Fibroblast of lung (primary cell): ENCODE data around the gene MACROD2. TPM values are rescaled to one million over a fixed set of nuclear protein-coding genes. Genes with fewer than 3 reads are reported as not detected.
A peak's percentile ranks its signal among the peaks of the same experiment; 100 is the strongest.

Experiments
- DNase-seq, 2 donors: peaks; one replicate each; pipeline versions ENCODE4 v3.0.0 to v3.0.0-alpha.2; 2010; ENCODE audit warnings: low read depth in 2 of 2
- H2AFZ ChIP-seq: 2 replicates; pipeline ENCODE4 v1.5.1; 2012; ENCODE audit warnings: low read length, control low read depth, inconsistent platforms
- H3K27ac ChIP-seq: 2 replicates; pipeline ENCODE4 v1.5.1; 2011; ENCODE audit warnings: low read length, control low read depth; ENCODE audit not compliant: insufficient read depth
- H3K27me3 ChIP-seq: 2 replicates; pipeline ENCODE4 v1.5.1; 2011; ENCODE audit warnings: mild to moderate bottlenecking, low read length; ENCODE audit not compliant: control insufficient read depth, insufficient read depth
- H3K36me3 ChIP-seq: 2 replicates; pipeline ENCODE4 v1.5.1; 2011; ENCODE audit warnings: low read length; ENCODE audit not compliant: control insufficient read depth, insufficient read depth
- H3K4me1 ChIP-seq: 2 replicates; pipeline ENCODE4 v1.5.1; 2011; ENCODE audit warnings: low read length; ENCODE audit not compliant: control insufficient read depth, insufficient read depth; ENCODE audit errors: extremely low read depth
- H3K4me2 ChIP-seq: 2 replicates; pipeline ENCODE4 v1.5.1; 2011; ENCODE audit warnings: low read length, control low read depth; ENCODE audit not compliant: insufficient read depth; ENCODE audit errors: extremely low read depth
- H3K4me3 ChIP-seq, 4 experiments: fragments of 200-600 bp in 1 of 4; sonication (generic) in 1 of 4; replicated peaks in 1 of 4; 2 replicates each; pipeline ENCODE4 v1.5.1; 2011 to 2016; ENCODE audit warnings: low read length in 4 of 4, low read depth in 3 of 4, mild to moderate bottlenecking in 3 of 4, control low read depth in 2 of 4, inconsistent platforms in 1 of 4, mixed read lengths in 1 of 4; ENCODE audit not compliant: insufficient read depth in 1 of 4; ENCODE audit errors: control extremely low read depth in 1 of 4
- H3K79me2 ChIP-seq: 2 replicates; pipeline ENCODE4 v1.5.1; 2012; ENCODE audit warnings: mild to moderate bottlenecking, low read length, inconsistent platforms; ENCODE audit not compliant: control insufficient read depth, insufficient read depth
- H3K9ac ChIP-seq: 2 replicates; pipeline ENCODE4 v1.5.1; 2011; ENCODE audit warnings: mild to moderate bottlenecking, low read length, control low read depth; ENCODE audit not compliant: insufficient read depth
- H3K9me3 ChIP-seq: 2 replicates; pipeline ENCODE4 v1.5.1; 2012; ENCODE audit warnings: low read depth, low read length; ENCODE audit not compliant: control insufficient read depth, insufficient read depth
- H4K20me1 ChIP-seq: 2 replicates; pipeline ENCODE4 v1.5.1; 2011; ENCODE audit warnings: low read length; ENCODE audit not compliant: control insufficient read depth, insufficient read depth; ENCODE audit errors: extremely low read depth
- CTCF ChIP-seq, 2 donors: IDR thresholded peaks in 1 of 2; conservative IDR thresholded peaks in 1 of 2; 1 replicate in 1 of 2; 2 replicates in 1 of 2; pipeline ENCODE4 v1.5.1; 2011 to 2012; ENCODE audit warnings: low read length in 2 of 2, control low read depth in 1 of 2, inconsistent platforms in 1 of 2, low read depth in 1 of 2, mild to moderate bottlenecking in 1 of 2
- EZH2 ChIP-seq: IDR thresholded peaks from 2 replicates; pipeline ENCODE4 v1.5.1; 2012; ENCODE audit warnings: low read length, control low read depth, mild to moderate bottlenecking; ENCODE audit errors: missing control alignments
- polyA plus RNA-seq, 2 donors: library from polyadenylated mRNA; depleted of rRNA in 1 of 2; stranded (reverse) in 1 of 2; unstranded in 1 of 2; fragments of >200 nt; gene quantifications; 2 replicates each; pipeline ENCODE4 v1.2.1, GENCODE V29; 2011 to 2012; ENCODE audit warnings: missing spikeins in 1 of 2
- total RNA-seq: library from RNA; depleted of rRNA; stranded (reverse); fragments of >200 nt; gene quantifications from 2 replicates; pipeline ENCODE4 v1.2.1, GENCODE V29; 2014

Gene MACROD2
- total and polyA plus RNA-seq, 2 donors (not counting 1 experiment from before 2014, with no cell fraction given), result 0.54 to 1.7 TPM

- H3K79me2 ChIP-seq, result no peaks in the 10 kb centered on the region
Measured at GRCh38 chr20:15039088-15039752, 1043.9 kb downstream of the MACROD2 start.

GRCh38 chr20:15042723-15043122 is 1047.4 kb downstream of the MACROD2 start:
- Histone ChIP-seq H2AFZ (no peak overlapping the region), H3K36me3 (no peaks in the 10 kb centered on the region), H3K4me2 (no peak overlapping the region), H3K4me3 (no peak overlapping the region), H3K9ac (no peak overlapping the region), H3K9me3 (no peaks in the 10 kb centered on the region), H3K27me3 (no peaks in the 10 kb centered on the region), H4K20me1 (no peaks in the 10 kb centered on the region), H3K79me2 (no peaks in the 10 kb centered on the region), H3K4me1 (no peaks in the 10 kb centered on the region), H3K27ac (no peak overlapping the region)
- no peak for DNase-seq
- TF ChIP-seq EZH2, result no peak
- TF ChIP-seq CTCF (conservative IDR thresholded peaks at IDR 0.05 in 1 of 2, IDR thresholded peaks at IDR 0.05 in 1 of 2; ENCODE audit: low read depth in 1 of 2, low read length in 2 of 2), result no peak

More at GRCh38 chr20:15039088-15039752, 1043.9 kb downstream of the MACROD2 start:
- no peaks in the 10 kb centered on the region for H3K4me1 ChIP-seq
- DNase-seq, result no peak
- no peak overlapping the region for H3K4me2 ChIP-seq
- H3K27me3 ChIP-seq, result no peaks in the 10 kb centered on the region
- H3K27ac ChIP-seq, result no peak overlapping the region
- H4K20me1 ChIP-seq, result no peaks in the 10 kb centered on the region
- TF ChIP-seq EZH2 (no peak), CTCF (conservative IDR thresholded peaks at IDR 0.05 in 1 of 2, IDR thresholded peaks at IDR 0.05 in 1 of 2; ENCODE audit: low read depth in 1 of 2, low read length in 2 of 2) (no peak)
- no peak overlapping the region for H3K9ac ChIP-seq
- no peak overlapping the region for H2AFZ ChIP-seq
- no peaks in the 10 kb centered on the region for H3K36me3 ChIP-seq
- no peaks in the 10 kb centered on the region for H3K9me3 ChIP-seq
- H3K4me3 ChIP-seq, result no peak overlapping the region

GRCh38 chr20:15045246-15045645 is 1049.9 kb downstream of the MACROD2 start:
- Histone ChIP-seq H3K27ac (no peak overlapping the region), H3K4me2 (no peak overlapping the region), H3K9ac (no peak overlapping the region), H2AFZ (no peak overlapping the region), H3K9me3 (no peaks in the 10 kb centered on the region), H4K20me1 (no peaks in the 10 kb centered on the region), H3K79me2 (no peaks in the 10 kb centered on the region), H3K36me3 (no peaks in the 10 kb centered on the region), H3K27me3 (no peaks in the 10 kb centered on the region), H3K4me3 (no peak overlapping the region), H3K4me1 (no peaks in the 10 kb centered on the region)
- DNase-seq, result peak in 1 of 2 donors; percentile 13
- no peak for TF ChIP-seq EZH2
- TF ChIP-seq CTCF (conservative IDR thresholded peaks at IDR 0.05 in 1 of 2, IDR thresholded peaks at IDR 0.05 in 1 of 2; ENCODE audit: low read depth in 1 of 2, low read length in 2 of 2), result no peak
